ENCODE data around the gene NLGN2.

NLGN2 gene

GRCh38 chr17:7426896-7427489, 19.3 kb downstream of the NLGN2 start:
- TF ChIP-seq CTCF (IDR thresholded peaks at IDR 0.05; ENCODE audit: low read depth, low read length, missing control alignments), result no peak
- no peak for DNase-seq (ENCODE audit: extremely low read depth, low read depth)
- no peak overlapping the region for H3K4me3 ChIP-seq (replicated peaks; ENCODE audit: low read depth, low read length)

- no peak for DNase-seq (ENCODE audit: extremely low read depth, low read depth)
- H3K4me3 ChIP-seq (replicated peaks; ENCODE audit: low read depth, low read length), result no peak overlapping the region
- TF ChIP-seq CTCF (IDR thresholded peaks at IDR 0.05; ENCODE audit: low read depth, low read length, missing control alignments), result no peak
Observed at GRCh38 chr17:7427549-7427948, 19.9 kb downstream of the NLGN2 start.

GRCh38 chr17:7428557-7428956, 20.9 kb downstream of the NLGN2 start, which contains the start of gene SPEM3:
SPEM3 (plus strand) TSS chr17:7428857; CDS start chr17:7428903, 46 bp downstream.
- no peak for DNase-seq (ENCODE audit: extremely low read depth, low read depth)
- no peak within 1 kb of the TSS for H3K4me3 ChIP-seq (replicated peaks; ENCODE audit: low read depth, low read length)
- TF ChIP-seq CTCF (IDR thresholded peaks at IDR 0.05; ENCODE audit: low read depth, low read length, missing control alignments), result no peak

- no peak for DNase-seq (ENCODE audit: extremely low read depth, low read depth)
- TF ChIP-seq CTCF (IDR thresholded peaks at IDR 0.05; ENCODE audit: low read depth, low read length, missing control alignments), result no peak
- no peak overlapping the region for H3K4me3 ChIP-seq (replicated peaks; ENCODE audit: low read depth, low read length)
Observed at GRCh38 chr17:7429722-7430121, 22.1 kb downstream of the NLGN2 start.

- TF ChIP-seq CTCF (IDR thresholded peaks at IDR 0.05; ENCODE audit: low read depth, low read length, missing control alignments), result no peak
- no peak overlapping the region for H3K4me3 ChIP-seq (replicated peaks; ENCODE audit: low read depth, low read length)
- DNase-seq (ENCODE audit: extremely low read depth, low read depth), result no peak
Observed at GRCh38 chr17:7431231-7431630, 23.6 kb downstream of the NLGN2 start.

GRCh38 chr17:7432296-7432695, 24.7 kb downstream of the NLGN2 start:
- DNase-seq (ENCODE audit: extremely low read depth, low read depth), result no peak
- no peak overlapping the region for H3K4me3 ChIP-seq (replicated peaks; ENCODE audit: low read depth, low read length)
- TF ChIP-seq CTCF (IDR thresholded peaks at IDR 0.05; ENCODE audit: low read depth, low read length, missing control alignments), result no peak
